HepG2 (cell line): ENCODE data around the gene PSMG4. TPM values are rescaled to one million over a fixed set of nuclear protein-coding genes. Genes with fewer than 3 reads are reported as not detected.
A peak's percentile ranks its signal among the peaks of the same experiment; 100 is the strongest.

Experiments used
- ATF4 ChIP-seq, 2 experiments: fragments of 450-650 bp in 1 of 2; sonication (generic) in 1 of 2; formaldehyde crosslinking; IDR thresholded peaks; 2 replicates each; pipeline versions ENCODE4 v1.5.0 to v1.8.0; 2020 to 2022; ENCODE audit warnings: mild to moderate bottlenecking in 1 of 2, missing genetic modification reagents in 1 of 2
- BRD4 ChIP-seq: sonication (generic); formaldehyde crosslinking; IDR thresholded peaks from 2 replicates; pipeline ENCODE4 v1.4.0; 2020; ENCODE audit warnings: missing genetic modification reagents
- ERF ChIP-seq: IDR thresholded peaks from 2 replicates; pipeline ENCODE4 v1.6.1; 2018; ENCODE audit warnings: missing biosample characterization, missing genetic modification reagents
- KDM2A ChIP-seq: sonication (generic); formaldehyde crosslinking; IDR thresholded peaks from 2 replicates; pipeline ENCODE4 v1.4.0; 2020; ENCODE audit warnings: low read depth, missing genetic modification reagents, borderline replicate concordance
- KLF6 ChIP-seq: IDR thresholded peaks from 2 replicates; pipeline ENCODE4 v1.8.0; 2016; ENCODE audit warnings: missing biosample characterization, missing genetic modification reagents
- POGK ChIP-seq: sonication (generic); formaldehyde crosslinking; conservative IDR thresholded peaks from 2 replicates; pipeline ENCODE4 v1.8.0; 2022; ENCODE audit warnings: mild to moderate bottlenecking, moderate library complexity, missing genetic modification reagents
- REPIN1 ChIP-seq: sonication (generic); formaldehyde crosslinking; IDR thresholded peaks from 2 replicates; pipeline ENCODE4 v1.8.0; 2022; ENCODE audit warnings: missing genetic modification reagents, low read depth, mild to moderate bottlenecking, borderline replicate concordance
- TSC22D2 ChIP-seq: sonication (generic); formaldehyde crosslinking; IDR thresholded peaks from 2 replicates; pipeline ENCODE4 v1.5.1; 2020; ENCODE audit warnings: missing genetic modification reagents, mild to moderate bottlenecking, borderline replicate concordance
- ZEB1 ChIP-seq: IDR thresholded peaks from 2 replicates; pipeline ENCODE4 v1.6.1; 2012; ENCODE audit warnings: mild to moderate bottlenecking, low read depth, inconsistent platforms; ENCODE audit not compliant: insufficient replicate concordance
- ZKSCAN8 ChIP-seq: IDR thresholded peaks from 2 replicates; pipeline ENCODE4 v1.6.1; 2016; ENCODE audit warnings: borderline replicate concordance, missing genetic modification reagents, missing compliant biosample characterization
- ZNF33A ChIP-seq: sonication (generic); formaldehyde crosslinking; IDR thresholded peaks from 2 replicates; pipeline ENCODE4 v1.5.1; 2020; ENCODE audit warnings: missing genetic modification reagents, mild to moderate bottlenecking, moderate library complexity, borderline replicate concordance
- ZNF33B ChIP-seq: sonication (generic); formaldehyde crosslinking; IDR thresholded peaks from 2 replicates; pipeline ENCODE4 v1.5.1; 2020; ENCODE audit warnings: mild to moderate bottlenecking, missing genetic modification reagents
- ZNF510 ChIP-seq: sonication (generic); formaldehyde crosslinking; IDR thresholded peaks from 2 replicates; pipeline ENCODE4 v1.4.0; 2020; ENCODE audit warnings: low read depth, mild to moderate bottlenecking, missing genetic modification reagents
- polyA plus RNA-seq, 8 experiments: library from polyadenylated mRNA; depleted of rRNA in 3 of 8; stranded (reverse) in 7 of 8; unstranded in 1 of 8; fragments of >200 nt; fragmentation: Illumina TruSeq in 4 of 8; extraction: Trizol in 4 of 8; gene quantifications; 2 replicates each; pipeline versions ENCODE4 v1.2.1 to v1.2.3, GENCODE V29; 2011 to 2016; ENCODE audit warnings: low read depth in 4 of 8, missing spikeins in 1 of 8, mixed read lengths in 1 of 8; ENCODE audit not compliant: insufficient read depth in 1 of 8
- total RNA-seq, 5 experiments: library from RNA; depleted of rRNA; stranded (reverse); fragments of >200 nt; fragmentation: Illumina TruSeq; extraction: Trizol; gene quantifications; 2 replicates each; pipeline ENCODE4 v1.2.3, GENCODE V29; 2016; ENCODE audit warnings: low read depth in 1 of 5
- TF ChIP-seq, protein P1 (sequence below): sonication (generic); formaldehyde crosslinking; IDR thresholded peaks from 2 replicates; pipeline ENCODE4 v1.5.1; 2020; ENCODE audit warnings: mild to moderate bottlenecking, missing genetic modification reagents, borderline replicate concordance
- TF ChIP-seq, protein P2 (sequence below): sonication (generic); formaldehyde crosslinking; IDR thresholded peaks from 2 replicates; pipeline ENCODE4 v1.4.0; 2020; ENCODE audit warnings: missing genetic modification reagents, mild to moderate bottlenecking, borderline replicate concordance

The PSMG4 gene
- total and polyA plus RNA-seq, 2 of the 13 experiments (the other 11 are each of a cell fraction or from before 2014, with no cell fraction given): 28.5 to 32.8 TPM

DNA sequence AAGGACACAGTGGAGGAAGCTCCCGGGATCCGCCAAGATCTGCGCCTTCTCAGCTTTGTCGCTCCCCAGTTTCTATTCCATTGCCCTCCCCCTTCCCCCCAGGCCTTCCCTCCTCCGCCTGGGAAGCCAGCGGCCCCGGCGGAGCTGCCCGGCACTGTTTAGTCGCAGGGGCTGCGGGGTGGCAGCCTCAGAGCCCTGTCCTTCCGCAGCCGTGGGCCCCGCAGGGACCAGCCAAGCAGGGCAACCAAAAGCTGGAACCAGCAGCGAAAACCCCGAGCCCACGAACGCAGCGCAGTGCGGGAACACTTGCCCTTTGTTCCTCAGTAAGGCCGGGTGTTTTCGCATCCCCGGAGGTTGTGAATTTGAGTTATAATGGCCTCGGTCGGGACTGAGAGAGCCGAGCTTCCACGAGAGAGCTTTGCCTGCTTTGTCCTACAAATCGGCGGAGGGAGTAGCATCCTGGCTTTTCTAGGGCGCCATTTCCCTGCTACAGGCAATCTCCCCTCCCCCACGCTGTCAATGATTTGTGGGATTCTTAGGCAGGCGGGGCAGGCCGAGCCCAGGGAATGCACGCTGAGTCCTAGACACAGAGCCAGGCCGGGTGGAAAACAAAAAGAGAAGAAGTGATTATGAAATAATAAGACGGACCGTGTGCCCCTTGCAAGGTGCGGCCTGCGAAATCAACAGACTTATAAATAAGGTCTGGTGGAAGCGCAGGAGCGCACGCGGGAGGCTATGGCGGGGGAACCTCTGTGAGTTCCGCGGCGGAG lies 27.3 kb upstream of the PSMG4 start (continued):
- TF ChIP-seq ZNF510 (CRISPR knock-in tag): no peak
- TF ChIP-seq ZNF33A (CRISPR knock-in tag): 0 out of 2 replicates have a peak, but pooled peaks have one; percentile 66
- TF ChIP-seq TSC22D2: no peak
- 0 out of 2 replicates have a peak, but pooled peaks have one; percentile 58 for TF ChIP-seq ZKSCAN8
- 0 out of 2 replicates have a peak, but pooled peaks have one; percentile 23 for TF ChIP-seq ZNF33B (CRISPR knock-in tag)
- TF ChIP-seq, protein P1, sequence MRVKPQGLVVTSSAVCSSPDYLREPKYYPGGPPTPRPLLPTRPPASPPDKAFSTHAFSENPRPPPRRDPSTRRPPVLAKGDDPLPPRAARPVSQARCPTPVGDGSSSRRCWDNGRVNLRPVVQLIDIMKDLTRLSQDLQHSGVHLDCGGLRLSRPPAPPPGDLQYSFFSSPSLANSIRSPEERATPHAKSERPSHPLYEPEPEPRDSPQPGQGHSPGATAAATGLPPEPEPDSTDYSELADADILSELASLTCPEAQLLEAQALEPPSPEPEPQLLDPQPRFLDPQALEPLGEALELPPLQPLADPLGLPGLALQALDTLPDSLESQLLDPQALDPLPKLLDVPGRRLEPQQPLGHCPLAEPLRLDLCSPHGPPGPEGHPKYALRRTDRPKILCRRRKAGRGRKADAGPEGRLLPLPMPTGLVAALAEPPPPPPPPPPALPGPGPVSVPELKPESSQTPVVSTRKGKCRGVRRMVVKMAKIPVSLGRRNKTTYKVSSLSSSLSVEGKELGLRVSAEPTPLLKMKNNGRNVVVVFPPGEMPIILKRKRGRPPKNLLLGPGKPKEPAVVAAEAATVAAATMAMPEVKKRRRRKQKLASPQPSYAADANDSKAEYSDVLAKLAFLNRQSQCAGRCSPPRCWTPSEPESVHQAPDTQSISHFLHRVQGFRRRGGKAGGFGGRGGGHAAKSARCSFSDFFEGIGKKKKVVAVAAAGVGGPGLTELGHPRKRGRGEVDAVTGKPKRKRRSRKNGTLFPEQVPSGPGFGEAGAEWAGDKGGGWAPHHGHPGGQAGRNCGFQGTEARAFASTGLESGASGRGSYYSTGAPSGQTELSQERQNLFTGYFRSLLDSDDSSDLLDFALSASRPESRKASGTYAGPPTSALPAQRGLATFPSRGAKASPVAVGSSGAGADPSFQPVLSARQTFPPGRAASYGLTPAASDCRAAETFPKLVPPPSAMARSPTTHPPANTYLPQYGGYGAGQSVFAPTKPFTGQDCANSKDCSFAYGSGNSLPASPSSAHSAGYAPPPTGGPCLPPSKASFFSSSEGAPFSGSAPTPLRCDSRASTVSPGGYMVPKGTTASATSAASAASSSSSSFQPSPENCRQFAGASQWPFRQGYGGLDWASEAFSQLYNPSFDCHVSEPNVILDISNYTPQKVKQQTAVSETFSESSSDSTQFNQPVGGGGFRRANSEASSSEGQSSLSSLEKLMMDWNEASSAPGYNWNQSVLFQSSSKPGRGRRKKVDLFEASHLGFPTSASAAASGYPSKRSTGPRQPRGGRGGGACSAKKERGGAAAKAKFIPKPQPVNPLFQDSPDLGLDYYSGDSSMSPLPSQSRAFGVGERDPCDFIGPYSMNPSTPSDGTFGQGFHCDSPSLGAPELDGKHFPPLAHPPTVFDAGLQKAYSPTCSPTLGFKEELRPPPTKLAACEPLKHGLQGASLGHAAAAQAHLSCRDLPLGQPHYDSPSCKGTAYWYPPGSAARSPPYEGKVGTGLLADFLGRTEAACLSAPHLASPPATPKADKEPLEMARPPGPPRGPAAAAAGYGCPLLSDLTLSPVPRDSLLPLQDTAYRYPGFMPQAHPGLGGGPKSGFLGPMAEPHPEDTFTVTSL (CRISPR knock-in tag): peak; percentile 50; the same call in 1 of the 2 replicates
- TF ChIP-seq REPIN1: peak; percentile 81
- no peak for TF ChIP-seq POGK
- peak; percentile 48; the same call in 1 of the 2 replicates for TF ChIP-seq KLF6 (CRISPR knock-in tag)
- TF ChIP-seq BRD4 (CRISPR knock-in tag): peak; percentile 18; the same call in 1 of the 2 replicates
- TF ChIP-seq ATF4 (CRISPR knock-in tag; IDR thresholded peaks at IDR 0.05): peak in 1 of 2 experiments; percentile 63; a peak in 1 of 4 replicates
- TF ChIP-seq KDM2A (CRISPR knock-in tag): peak; percentile 93
- peak; percentile 47; the same call in 1 of the 2 replicates for TF ChIP-seq ERF (CRISPR knock-in tag)
- peak; percentile 48 for TF ChIP-seq ZEB1
- TF ChIP-seq, protein P2, sequence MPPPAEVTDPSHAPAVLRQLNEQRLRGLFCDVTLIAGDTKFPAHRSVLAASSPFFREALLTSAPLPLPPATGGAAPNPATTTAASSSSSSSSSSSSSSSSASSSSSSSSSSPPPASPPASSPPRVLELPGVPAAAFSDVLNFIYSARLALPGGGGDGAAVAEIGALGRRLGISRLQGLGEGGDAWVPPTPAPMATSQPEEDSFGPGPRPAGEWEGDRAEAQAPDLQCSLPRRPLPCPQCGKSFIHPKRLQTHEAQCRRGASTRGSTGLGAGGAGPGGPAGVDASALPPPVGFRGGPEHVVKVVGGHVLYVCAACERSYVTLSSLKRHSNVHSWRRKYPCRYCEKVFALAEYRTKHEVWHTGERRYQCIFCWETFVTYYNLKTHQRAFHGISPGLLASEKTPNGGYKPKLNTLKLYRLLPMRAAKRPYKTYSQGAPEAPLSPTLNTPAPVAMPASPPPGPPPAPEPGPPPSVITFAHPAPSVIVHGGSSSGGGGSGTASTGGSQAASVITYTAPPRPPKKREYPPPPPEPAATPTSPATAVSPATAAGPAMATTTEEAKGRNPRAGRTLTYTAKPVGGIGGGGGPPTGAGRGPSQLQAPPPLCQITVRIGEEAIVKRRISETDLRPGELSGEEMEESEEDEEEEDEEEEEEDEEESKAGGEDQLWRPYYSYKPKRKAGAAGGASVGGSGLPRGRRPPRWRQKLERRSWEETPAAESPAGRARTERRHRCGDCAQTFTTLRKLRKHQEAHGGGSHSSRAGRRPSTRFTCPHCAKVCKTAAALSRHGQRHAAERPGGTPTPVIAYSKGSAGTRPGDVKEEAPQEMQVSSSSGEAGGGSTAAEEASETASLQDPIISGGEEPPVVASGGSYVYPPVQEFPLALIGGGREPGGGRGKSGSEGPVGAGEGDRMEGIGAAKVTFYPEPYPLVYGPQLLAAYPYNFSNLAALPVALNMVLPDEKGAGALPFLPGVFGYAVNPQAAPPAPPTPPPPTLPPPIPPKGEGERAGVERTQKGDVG (CRISPR knock-in tag): peak; percentile 84; the same call in 1 of the 2 replicates
